Fibroblast of skin of abdomen (primary cell): ENCODE measurements around the gene JAZF1.
A peak's percentile ranks its signal among the peaks of the same experiment; 100 is the strongest.
"Not testable (repeated sequence)": the region's sequence is repeated elsewhere in the genome, so short reads cannot be mapped to it uniquely, and the experiment has no call there.

Experiments used
- DNase-seq: peaks from one replicate; pipeline ENCODE4 v3.0.0-alpha.2; 2013

Gene JAZF1

DNA sequence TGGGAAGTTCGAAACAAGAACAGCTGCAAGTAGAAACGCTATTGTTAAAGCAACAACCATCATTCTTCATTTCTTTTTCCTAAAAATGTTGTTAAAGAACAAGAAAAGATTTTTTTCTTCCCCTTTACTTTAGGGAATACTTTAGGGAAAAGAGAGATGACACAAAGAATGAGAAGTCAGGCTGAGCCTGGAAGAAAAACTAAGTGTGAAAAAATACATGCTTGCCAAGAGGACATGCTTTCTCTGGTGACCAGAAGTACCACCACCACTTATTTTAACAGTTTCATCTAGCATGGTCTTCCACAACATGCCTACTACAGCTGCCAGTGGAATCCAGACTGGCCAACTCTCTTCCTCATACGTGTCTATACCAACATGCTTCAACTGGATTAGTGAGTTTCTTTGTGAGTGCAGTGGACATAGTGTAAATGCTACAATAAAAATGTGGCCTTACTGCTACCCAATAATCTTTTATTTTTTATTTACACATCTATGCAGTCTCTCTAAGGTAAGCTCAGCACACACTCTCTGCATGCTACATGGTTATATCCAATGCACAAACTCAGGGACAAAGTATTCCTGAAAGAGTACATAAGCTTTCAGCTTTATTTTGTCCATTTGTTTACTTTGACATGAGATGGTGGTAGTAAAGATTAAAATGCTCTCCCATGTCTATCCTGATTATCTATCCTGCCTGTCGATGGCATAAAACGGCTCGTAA is 244.4 kb downstream of the JAZF1 start:
- peak; percentile 35 for DNase-seq

DNA sequence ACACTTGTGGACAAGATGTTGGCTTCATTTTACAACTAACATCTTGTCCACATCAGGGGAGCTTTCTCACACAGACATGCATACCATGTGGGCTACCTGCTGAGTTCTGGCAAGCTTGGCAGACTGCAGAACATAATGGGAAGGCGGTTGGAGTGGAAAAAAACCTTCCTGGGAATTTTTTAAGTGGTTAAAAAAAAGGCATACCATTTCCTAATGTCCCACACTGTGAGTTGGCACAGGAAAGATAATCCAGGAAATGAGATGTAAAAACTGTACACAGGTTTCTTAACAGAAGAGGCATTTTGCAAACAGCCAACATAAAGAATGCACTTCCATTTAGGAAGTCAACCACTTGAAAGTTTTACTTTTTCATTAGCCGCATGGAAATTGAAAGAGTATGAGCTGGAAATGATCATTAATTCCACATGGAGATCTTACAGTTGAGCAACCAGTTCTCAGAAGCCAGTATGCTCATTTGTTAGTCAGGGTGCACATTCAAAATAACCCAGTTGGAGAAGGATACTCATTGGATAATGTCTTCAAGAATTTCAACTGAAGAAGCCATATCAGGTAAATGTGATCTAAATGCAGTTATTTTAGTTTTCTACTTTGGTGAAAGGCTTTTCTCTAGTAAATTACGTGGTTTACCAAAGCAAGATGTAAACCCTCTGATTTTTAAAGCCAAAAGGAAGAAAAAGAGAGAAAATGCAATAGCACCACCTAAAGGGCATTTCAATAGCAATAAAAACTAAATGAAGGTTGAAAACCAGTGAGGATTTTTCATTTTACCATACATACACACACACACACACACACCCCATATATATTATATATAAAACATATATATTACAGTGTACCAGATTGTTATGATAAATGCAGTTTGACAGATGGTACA is 246.7 kb downstream of the JAZF1 start:
- peak; percentile 68 for DNase-seq

DNA sequence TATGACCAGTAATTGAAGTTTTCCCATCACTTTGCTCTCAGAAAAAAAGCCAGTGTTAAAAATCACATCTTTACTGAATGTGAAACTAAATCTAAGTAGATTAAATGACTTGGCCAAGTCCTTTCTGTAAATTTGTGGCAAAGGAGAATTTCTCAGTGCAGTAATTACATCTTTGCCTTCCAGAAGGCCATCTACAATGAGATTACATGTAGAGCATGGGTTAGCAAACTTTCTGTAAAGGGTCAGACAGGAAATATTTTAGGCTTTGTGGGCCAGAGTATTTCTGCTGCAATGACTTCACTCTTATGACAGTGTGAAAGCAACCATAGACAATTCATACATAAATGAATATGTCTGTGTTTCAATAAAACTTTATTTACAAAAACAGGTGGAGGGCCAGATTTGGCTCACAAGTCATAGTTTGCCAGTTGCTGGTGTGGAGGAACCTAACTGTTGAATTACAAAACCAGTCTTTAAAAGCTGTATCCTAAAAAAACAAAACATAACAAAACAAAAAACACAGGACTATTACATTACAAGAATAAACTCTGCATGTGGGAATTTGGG is 249.6 kb downstream of the JAZF1 start:
- DNase-seq: no peak

DNA sequence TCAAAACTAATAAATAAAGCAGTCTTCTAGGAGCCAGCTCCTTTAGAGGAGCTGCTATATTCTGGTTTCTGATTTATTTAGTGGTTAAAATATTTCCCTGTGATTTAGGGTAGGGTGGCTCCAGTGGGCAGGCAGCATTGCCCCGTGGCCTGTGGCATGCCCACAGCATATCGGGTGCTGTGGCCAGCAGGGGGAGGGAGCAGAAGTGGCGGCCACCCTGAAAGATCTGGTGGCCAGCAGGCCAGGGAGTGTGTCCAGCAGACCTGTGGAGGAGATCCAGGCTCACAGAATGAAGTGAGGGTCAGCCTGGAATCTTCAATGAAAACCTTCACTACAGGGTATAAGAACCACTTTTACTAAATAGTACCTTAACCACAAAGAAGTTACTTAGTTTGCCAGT is 251.5 kb downstream of the JAZF1 start:
- DNase-seq: no peak

DNA sequence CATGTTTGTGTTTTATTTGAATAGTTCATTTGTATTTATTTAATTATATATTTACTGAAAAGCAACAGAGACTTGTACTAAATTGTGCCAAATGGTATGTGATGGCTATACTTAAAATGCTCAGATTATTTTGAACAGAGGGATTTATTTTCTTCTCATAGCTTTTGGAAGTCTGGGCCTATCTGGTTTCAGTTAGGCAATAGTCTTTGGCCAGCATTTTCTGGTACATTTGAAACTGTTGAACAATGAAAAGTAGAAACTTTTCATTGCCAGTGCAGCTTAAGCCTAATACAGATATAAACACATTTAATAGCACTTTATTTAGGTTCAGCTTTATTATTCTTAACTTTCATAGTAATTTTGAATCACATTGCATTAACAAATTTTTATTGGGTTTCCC is 252.6 kb downstream of the JAZF1 start:
- DNase-seq: no peak

DNA sequence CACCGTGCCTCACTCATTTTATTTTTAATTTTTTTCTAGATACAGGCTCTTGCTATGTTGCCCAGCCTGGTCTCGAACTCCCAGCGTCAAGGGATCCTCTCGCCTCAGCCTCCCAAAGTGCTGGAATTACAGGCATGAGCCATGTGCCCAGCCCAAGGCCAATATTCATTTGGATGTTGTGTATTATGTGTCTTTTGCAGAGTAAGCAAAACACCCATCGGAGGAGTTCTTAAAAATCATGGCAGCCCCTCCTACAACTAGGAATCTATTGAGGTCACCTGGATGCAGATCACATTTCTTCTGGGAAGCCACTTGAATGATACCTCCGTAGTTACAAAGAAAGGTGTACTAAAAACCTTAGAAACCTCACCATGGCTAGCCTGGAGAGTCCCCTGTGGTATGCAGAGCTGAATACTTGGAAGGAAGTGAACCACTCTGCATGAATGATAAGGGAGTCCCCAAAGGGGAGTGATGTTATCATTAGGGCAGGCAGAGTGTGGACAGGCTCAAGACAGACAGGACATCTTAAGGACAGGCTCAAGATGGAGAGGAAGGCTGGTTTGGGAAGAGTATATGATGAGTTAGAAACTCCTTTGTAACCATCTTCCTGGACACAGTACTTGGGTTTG is 254.9 kb downstream of the JAZF1 start:
- DNase-seq: no peak

DNA sequence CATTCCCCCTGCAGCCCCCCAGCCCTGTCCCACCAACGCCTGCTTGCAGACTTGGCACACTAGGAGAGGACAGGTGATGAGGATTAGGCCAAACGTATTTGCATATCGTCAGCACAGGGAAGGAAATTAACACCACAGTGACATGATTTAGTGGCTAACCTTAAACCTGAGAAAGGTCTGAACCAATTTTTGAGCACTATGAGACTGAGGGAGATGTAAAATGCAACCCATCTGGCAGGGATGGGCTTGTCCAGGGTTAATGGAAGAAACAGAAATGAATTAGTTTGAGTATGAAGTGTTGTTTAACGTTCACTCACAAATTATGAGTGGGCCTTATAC is 257.0 kb downstream of the JAZF1 start:
- no peak for DNase-seq

DNA sequence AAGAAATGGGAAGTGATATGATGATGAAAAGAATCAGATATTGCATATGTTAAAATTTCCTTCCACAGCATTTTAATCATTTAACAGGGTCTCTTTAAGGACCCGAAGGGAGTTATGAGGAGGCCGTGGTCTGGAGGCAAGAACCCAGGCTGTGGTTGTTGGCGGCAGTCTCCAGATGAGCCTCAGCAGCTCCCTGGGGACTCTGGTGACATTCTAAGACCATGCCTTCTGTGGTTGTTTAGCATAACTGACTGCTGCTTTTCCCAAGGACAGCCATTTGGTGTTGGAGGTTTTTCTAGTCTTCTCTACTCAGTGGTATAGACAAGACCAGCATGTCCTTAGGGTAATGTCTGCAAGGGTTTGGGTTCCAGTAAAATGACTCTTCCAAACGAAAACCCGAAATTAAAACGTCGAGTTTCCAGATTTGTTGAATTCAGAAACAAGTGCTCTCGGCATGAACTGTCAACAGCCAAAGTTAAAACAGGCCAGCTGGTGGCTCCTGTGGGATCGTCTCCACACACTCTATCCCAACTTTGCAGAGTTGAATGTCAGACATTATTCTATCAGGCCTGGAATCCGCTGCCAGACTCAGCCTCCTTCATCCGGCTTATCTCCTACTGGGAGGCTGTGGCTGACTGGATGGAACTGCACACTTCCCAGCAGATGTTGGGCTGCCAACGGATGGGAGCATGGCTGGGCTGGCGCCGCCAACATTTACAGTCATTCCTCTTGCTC is 257.5 kb downstream of the JAZF1 start:
- peak; percentile 35 for DNase-seq

DNA sequence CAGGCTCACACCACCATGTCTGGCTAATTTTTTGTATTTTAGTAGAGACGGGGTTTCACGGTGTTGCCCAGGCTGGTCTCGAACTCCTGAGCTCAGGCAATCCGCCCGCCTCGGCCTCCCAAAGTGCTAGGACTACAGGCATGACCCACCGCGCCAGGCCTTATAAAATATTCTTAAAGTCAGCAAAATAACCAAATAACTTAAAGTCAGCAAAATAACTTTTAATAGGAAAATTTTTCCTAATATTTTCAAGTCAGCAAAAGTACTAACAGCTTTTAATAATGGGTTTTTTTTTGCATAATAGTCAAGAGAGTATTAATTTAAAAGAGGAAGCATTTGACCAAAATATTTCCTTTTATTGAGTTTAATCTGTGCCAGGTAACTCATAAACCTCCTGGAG is 258.2 kb downstream of the JAZF1 start:
- DNase-seq: not testable (repeated sequence)

DNA sequence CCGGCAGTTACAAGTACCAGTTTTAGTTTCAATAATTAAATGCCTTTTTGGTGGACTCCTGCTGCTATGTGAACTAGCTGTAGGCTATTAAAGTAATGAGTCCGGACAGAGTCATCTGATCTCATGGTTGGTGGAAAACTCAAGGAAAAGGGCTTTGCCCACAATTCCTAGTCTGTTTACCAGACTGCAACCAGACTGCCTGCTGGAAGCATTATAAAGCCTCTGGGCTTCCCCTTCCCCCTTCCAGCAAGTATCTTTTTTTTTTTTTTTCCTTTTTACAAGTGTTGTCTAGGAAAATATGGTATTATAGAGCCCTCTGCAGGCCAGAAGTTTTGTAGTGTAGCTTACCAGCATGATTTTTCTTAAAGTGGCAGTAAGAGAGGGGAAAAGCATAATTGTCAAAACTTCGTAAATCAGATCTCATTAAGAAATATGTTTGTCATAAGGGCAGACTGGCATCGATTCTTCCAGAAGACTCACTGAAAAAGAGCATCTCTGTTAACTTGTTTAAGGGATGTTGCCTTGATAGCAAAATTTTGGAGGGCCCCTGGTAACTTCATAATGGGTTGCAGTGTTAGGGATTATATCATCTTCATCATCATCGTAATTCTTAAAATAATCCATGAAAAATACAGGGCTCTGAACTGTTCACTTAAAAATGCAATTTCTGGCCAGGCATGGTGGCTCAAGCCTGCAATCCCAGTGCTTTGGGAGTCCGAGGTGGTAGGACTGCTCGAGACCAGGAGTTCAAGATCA is 259.3 kb downstream of the JAZF1 start:
- peak; percentile 79 for DNase-seq

DNA sequence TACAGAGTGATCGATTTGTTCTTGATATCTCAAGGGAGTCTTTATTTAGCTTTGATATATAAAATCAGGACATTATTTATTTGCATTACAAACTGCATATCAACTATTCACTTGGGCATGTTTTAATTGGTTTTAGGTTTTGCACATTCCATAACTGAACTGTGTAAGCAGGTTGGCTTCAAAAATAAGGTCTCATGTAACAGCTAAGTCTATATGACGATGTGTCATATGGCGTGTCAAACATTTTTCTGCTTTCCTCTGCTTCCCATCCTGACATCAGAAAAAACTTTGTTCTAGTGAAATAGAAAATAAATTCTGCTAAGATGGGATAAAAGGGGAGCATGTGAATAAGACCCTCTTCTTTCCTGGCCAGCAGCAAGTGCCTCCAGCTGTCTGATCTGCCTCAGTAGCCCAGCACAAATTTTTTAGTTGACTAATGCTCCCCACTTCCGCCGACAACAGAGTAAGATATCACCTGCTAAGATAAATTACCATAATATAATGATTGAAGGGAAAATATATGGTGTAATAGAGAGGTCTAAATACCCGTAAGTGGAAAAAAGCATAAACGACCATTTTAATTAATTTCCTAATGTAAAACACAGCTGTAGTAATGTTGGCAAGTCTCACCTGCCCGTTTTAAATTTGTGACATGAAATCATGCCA is 260.2 kb downstream of the JAZF1 start:
- no peak for DNase-seq

DNA sequence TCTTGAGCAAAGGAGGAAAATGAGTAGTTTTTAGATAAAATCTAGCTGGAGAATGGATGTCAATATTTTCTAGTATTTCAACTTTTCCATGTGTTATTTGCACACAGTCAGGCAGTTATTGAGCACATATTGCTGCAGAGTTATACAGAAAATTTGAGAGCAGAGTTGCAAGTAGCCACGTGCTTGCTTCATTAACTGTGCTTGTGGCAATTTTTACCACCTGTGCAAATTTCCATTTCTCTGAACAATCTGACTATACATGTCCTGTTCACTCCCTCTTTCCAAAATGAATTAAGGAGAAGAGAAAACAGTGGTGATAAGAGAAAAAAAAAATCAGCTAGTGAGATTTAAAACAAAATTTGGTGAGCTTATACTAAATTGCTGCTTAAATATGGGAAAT is 262.1 kb downstream of the JAZF1 start:
- DNase-seq: no peak

DNA sequence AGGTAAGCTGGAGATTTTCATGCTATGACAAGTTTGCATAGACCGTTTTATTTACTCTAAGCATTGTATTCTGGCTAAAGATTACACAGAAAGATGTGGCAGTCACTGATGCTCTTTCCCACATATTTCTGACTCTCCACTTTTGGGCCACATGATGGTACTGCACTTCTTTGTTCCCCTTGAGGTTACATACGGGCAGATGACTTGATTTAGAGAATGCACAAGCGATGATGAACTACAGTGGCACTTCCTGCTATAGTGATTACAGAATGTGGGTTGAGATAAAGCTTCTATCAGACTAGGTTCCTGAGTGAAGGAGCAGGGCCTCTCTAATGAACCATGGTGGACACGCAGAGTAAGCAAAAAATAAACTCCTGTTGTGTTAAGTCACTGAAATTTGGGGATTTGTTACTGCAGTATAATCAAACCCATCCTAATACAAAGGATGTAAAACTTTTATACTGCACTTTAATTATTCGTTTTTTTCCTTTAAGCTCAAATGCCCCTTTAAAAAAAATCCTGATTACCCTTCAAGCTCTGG is 262.8 kb downstream of the JAZF1 start:
- DNase-seq: peak; percentile 56

DNA sequence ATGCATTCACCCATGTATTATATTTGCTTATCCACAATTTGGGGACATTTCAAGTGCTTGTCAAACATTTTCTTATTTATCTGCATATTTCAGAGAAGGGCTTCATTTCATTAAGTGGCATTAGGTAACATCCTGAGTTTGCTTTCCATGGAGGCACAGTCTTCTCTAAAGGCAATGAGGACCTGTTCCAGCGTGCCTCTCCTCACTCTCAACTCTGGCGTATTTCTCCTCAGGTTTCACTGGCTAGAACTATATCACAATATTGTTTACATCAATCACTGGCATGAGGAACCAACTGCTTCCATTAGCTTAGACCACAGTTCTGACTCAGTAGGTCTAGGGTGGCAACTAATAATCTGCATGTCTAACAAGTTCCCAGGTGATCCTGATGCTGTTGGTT is 263.5 kb downstream of the JAZF1 start:
- DNase-seq: no peak

DNA sequence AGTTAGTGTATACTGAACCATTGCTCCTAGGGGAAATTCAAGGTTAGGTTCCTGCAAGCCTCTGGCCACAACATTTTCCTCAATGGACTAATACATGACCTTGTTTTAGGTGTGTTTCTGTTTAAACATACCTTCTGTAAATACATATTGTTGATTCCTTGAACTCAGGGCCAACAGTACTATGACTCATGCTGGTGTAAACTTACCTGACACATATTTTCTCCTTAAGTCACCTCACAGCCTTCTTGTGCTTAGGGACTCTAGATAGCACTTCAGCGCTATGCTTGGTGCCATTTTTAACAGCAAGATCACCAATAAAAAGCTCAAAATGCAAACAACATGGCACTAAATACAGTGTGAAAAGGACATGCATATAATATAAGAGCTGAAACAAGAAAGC is 264.2 kb downstream of the JAZF1 start:
- no peak for DNase-seq

DNA sequence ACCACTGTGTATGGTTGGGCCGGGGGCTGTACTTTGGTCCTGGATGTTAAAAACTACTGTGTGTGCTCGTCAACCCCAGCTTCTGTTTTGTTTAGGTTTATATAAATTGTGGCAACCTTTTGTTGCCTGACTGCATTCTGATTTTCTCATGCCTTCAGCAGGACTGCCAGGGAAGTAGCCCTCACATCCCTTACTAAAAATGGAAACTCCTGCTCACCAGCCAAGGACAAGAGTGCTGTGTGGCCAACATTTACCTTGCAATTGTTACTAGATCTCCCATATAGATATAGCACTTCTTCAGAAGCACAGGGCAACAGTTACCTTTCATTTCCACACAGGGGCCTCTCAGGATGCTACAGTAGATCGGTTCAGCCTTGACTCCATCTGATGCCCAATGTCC is 266.2 kb downstream of the JAZF1 start:
- DNase-seq: no peak

DNA sequence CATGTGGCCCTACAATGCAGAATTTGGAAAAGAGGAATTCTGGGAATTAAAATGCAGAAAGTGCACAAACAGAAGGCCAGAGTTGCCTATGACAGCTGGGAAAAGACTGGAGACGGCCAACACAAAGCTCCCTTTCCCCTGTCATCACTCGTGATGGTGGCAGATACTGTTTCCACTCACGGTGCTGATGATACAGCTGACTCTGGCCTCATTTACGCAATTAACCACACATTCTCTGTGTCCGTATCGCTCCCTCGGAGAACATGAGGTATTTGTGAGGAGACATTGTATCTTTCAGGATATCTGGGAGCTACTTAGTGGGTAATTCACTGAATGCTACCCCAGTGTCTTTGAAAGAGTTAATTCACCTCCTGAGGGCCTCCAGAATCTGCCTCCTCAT is 267.8 kb downstream of the JAZF1 start:
- DNase-seq: no peak

DNA sequence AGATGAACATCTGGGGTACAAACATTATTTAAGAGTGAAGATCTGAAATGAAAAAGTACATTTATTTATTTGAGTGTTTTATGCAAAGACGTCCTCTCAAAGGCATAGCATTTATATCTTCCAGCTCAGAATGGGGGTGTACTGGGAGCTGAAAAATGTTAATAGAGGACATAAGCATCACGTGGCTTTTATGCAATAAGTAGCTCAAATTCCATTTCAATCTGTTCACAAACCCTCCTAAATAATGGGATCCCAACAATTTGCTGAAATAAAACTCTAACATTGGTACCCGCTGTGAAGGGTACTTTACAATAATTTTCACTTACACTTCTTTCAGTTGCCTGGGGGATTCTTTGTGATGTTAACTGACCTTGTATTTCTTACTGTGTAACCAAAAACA is 268.7 kb downstream of the JAZF1 start:
- no peak for DNase-seq

DNA sequence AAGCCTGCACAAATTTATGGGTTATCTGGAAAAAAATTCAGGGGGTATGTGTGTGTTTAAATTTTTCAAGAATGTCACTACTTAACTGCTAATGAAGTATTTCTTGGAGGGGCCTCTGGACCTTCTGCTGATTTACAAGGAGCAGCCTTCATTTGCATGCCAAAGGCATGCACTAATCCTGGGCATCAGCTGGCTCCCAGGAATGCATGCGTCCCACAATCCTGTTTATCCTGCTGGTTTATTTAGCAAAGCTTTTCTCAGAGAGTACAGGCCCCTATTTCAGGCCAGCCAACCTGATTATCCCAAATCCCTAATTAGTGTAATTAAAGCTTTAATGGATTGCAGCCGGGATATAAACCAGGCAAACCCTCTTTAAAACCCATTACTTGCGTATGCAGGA is 270.3 kb downstream of the JAZF1 start:
- DNase-seq: peak; percentile 56

DNA sequence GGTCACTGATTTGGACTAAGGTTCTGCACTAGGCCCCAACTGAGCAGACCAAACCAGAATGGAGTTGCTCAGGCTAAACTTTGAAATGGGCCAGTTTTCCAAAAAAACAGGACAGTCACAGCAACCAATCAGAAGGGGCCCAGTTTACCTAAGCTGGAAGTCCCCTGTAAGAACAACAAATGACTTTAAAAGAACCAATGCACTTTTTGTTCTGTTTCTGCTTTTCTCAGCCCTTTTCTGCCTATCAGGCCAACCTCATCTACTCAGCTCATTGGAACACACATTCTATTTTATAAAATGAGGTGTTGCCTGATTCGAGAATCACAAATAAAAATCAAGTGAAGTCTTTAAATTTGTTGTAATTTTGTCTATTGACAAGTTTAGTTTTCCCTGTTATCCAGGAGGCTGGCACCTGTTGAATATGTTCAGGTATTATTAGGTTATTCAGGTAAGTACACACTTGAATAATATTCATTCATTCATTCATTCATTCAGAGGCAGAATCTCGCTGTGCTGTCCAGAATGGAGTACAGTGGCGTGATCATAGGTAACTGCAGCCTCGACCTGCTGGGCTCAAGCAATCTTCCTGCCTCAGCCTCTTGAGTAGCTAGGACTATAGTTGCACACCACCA is 271.9 kb downstream of the JAZF1 start:
- DNase-seq: no peak
